GM21528 (cell line): Measurements from ENCODE around the gene CUL3.

Experiments
- ATAC-seq: cut with Tn5 transposase; IDR thresholded peaks from one replicate; pipeline ENCODE4 v1.9.1; 2021; ENCODE audit warnings: mild to moderate bottlenecking, moderate library complexity; ENCODE audit not compliant: unreplicated experiment, low FRiP score

CUL3 gene

GRCh38 chr2:224433442-224433841, 151.7 kb downstream of the CUL3 start:
- ATAC-seq: no peak

GRCh38 chr2:224432003-224432579, 153.1 kb downstream of the CUL3 start:
- ATAC-seq: no peak

- ATAC-seq: no peak
Observed at GRCh38 chr2:224429441-224429810, 155.7 kb downstream of the CUL3 start.

GRCh38 chr2:224428787-224429440, 156.2 kb downstream of the CUL3 start:
- ATAC-seq: no peak

- ATAC-seq: no peak
Observed at GRCh38 chr2:224427471-224427870, 157.7 kb downstream of the CUL3 start.

- ATAC-seq: no peak
Observed at GRCh38 chr2:224426656-224427055, 158.5 kb downstream of the CUL3 start.

GRCh38 chr2:224421065-224421464, 164.1 kb downstream of the CUL3 start:
- no peak for ATAC-seq
